ENCODE measurements around the gene MLN.

The MLN gene

DNA sequence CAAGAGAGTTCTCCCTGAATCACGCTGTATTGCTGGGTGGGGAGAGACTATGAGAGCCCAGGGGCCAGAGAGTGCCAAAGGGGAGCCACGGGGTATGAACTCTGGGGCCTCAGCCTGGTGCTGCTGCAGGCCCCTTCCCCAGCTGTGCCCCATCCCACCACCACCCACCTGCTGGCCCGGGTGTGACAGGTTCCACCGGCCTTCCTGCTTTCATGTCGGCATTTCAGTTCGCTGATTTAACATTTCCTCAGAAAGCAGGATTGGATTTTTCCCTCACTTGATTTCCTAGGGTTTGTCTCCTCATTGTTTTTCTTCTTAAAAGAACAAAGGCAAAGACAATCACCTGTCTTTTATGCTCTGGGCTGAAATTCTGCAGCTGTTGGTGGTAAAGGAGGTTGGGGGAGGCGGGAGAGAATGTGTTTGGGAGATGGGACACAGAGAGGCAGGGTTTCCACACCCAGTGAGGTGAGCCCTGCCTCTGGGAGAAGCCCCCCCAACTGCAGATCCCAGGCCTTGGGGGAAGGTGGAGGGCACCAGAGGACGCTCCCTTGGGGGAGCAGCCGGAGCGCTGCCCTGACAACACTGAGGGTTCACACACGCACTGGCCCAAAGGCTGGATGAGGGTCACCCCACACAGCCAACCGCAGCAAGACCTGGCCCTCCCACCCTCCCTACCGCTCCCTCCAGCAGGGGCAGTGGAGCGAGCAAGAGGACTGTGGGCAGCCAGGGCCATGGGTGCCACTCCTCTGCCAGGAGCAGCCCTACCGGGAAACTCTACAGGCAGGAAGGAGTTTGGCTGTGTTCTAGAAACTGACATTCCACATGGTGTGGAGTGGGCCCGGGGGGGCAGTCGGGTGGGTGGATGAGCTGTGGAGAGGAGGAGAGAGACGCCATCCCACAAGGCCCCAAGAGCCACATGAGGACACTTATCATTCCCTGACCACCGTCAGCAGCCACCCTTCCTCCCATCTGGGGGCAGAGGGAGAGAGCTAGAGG is 10.5 kb upstream of the MLN start:
- DNase-seq (ENCODE audit: low read depth) = no peak

DNA sequence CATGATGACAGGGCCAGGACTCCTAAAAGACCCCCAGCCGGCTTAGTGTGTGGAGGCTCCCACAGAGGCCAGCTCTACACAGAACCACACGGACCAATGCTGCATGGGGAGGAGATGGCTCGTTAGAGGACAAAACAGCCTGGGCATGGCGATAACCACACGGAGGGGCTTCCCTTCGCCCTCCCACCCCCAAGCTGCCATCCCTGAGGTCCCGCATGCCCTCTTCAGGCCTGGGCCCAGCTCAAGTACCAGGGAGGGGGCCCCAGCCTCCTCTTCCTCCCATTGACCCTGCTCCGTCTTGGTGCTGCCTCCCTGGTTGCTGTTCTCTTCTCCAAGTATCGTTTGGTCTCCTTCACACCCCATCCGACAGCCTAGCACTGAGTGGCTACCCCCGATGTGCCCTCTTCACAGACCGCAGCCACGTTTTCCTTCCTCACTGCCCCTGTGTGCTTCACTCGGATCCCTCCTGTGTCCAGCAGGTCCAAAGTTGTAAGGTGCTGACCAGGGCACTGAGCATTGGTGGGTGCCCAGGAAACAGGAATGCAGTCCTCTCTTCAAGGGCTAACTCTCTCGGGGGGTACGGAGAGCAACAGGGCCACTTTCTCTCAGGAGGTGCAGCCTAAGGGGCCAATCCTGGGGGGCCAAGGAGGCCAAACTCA is 9.6 kb upstream of the MLN start:
- DNase-seq (ENCODE audit: low read depth) = no peak

DNA sequence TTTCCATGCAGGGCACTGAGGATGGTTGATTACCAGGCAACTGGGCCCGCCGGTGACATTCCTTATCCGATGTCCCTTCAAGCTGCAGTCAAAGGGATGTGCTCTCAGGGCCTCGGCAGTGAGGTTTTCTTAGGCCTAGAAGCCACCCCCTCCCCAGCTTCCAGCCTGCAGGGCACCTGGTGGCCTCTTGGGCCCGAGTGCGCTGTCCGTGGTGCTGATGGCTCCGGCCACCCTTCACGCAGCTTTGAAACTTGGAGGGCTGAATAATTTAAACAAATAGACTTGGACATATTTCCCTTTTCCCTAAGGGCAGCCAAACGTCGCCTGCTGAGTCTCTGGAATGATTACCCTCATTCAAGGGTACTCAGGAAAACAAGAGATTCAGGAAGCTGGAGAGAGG is 8.9 kb upstream of the MLN start:
- DNase-seq (ENCODE audit: low read depth) = no peak

DNA sequence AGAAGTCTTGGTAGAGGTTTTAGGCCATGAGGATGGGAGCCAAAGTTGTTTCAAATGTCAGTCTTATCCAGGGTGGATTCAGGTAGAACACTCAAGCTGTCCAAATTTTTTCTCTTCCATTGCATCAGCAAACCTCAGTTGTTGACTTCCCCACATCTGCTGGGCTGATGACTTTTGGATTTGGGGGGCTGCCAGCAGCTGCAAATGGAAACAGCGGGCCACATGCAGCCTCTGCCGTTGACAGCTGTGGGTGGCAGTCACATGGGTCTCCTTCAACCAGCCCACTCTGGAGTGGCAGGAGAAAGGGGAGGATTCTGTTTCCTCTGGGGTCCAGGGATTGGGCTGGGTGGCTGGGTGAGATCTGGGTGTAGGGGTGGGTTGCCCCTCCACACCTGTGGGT is 5.8 kb upstream of the MLN start:
- DNase-seq (ENCODE audit: low read depth) = no peak

DNA sequence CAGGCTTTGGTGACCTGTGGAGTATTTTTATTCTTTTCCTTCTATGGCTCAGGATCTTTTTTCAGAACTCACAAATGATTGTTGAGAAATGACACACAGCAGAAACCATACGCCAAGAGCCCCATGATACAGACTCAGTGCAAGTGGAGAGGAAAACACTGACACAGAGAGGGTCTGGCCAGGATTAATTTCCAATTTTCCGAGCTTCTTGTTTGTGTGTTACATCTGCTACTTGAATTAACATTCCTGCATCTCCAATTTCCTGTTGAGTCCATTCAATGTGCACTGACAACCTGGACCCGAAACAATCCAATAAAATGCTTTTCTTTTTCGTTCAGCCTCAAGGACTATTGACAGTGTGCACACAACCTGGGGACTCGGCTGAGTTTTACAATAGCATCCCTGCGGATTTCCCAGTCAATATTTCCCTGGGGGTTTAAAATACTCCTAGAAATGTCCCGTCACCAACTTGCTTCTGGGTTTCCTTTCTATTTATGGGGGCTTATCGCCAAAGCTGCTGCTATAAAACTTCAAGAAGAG is 4.9 kb upstream of the MLN start:
- no peak for DNase-seq (ENCODE audit: low read depth)

DNA sequence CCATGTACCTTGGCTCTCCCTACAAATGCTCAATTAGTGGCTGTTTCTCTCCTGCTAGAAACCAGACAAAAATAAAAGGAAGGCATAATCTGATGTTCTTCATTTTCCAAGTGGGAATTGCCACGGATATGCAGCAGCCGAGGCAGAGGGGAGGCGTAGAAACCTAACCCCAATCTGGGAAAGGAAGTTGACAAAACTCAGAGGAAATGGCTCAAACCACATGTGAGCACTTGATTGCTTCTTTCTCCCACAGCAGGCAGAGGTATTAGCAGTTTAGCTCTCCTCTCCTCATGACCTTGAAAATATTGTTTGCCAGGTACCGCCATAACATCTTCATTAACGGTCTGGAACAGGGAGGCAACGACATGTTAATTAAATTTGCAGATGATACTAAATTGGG is 3.8 kb upstream of the MLN start:
- DNase-seq (ENCODE audit: low read depth) = no peak

DNA sequence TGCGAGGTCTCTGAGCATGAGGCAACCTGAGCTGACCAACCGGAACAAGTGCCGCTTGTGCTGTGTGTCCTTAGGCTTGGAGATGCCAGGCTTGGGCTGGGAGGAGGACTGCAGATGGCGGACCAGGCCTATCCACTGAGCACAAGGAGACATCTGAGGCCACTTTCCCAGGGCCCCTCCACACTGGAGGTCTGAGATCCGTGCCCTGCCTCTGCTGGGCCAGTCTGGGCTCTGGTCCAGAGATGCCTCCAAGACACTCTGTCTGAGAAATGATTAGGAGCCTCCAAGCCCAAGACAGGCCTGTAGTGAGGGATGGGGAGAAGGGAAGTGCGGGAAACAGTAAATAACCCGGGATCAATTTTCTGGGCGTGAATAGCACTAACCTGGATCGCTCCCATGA is 3.0 kb upstream of the MLN start:
- DNase-seq (ENCODE audit: low read depth) = no peak

DNA sequence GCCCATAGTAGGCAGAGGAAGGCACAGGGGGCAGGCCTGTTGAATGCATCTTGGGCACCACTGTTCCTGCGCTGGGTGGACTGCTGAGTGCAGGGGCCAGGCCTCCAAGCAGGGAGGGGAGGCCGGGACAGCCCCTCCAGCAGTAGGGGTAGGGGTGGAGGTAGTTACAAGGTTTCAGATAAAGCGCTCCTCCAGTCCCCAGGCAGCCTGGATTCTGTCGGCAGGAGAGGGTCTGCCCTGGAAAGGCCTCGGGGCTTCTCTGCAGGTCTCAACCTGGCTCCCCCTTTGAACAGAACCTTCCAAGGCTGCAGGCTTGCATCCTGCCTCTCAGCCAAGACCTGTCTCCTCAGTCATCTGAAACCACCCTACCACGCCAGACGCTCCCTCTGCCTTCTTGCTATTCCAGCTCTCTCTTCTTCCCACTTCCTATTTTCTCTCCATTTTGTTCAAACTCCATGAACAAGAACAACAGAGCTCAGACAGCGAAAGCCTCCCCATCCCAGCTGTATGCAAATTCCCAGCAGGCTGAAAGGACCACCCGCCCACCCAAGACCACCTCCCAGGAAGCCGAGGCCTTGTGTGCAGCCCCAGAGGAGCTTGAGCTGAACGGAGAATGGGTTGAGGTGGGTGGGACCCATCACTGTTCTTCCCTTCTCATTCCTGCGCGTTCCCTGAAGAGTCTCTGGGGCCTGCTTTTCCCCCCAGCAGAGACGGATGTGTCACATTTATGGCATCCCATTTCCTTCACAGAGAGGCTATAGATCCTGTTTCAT is 1.4 kb downstream of the MLN start:
- DNase-seq (ENCODE audit: low read depth) = no peak

DNA sequence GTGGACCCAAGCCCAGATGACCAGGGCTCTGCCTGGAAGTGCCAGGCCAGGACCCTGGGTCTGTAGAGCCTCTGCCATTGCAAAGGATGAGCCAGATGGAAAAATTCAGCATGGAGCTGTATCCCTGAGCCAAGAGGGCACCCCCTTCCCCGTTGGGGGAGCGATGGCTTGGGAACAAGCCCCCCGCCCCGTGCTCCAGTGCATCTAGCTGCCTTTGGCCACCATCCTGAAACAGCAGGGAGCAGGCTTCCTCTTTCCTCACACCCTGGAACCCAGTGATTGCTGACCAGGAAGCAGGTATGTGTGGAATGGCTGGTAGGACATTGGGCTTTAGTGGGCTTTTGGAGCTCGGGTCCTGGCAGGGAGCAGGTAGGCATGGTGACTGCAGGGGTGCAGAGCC is 2.2 kb downstream of the MLN start:
- no peak for DNase-seq (ENCODE audit: low read depth)

DNA sequence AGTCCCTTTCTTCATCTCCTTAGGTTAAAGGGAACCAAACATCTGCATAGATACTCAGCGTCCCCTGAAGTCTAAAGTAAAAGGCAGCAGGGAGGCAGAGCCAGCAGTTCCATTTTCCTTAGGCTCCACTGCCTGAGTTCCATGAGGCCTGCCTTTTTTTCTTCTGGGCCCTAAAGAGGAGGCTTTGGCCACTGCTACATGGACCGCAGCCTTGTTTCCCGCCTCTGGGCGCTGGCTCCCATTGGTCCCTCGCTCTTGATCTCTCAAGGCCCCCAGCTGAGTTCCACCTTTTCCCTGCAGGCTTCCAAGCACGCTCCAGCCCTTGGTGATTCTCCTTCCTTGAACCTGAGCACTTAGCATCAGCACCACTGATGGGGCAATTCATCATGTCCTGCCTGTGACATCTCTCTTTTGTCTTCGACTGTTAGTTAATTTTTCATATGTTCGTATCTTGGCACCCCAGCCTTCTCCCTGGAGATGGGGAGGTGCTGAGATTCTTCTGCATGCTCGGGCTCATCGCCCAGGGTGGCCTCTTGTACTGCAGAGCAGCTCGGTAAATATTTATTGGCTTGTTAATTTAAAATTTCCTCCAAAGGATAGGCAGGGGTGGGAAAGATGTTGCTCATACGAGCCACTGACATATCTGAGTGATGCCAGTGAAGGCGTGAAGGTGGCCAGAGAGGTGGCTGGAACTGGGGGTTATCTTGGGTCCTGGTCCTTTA is 3.4 kb downstream of the MLN start:
- DNase-seq (ENCODE audit: low read depth) = no peak

DNA sequence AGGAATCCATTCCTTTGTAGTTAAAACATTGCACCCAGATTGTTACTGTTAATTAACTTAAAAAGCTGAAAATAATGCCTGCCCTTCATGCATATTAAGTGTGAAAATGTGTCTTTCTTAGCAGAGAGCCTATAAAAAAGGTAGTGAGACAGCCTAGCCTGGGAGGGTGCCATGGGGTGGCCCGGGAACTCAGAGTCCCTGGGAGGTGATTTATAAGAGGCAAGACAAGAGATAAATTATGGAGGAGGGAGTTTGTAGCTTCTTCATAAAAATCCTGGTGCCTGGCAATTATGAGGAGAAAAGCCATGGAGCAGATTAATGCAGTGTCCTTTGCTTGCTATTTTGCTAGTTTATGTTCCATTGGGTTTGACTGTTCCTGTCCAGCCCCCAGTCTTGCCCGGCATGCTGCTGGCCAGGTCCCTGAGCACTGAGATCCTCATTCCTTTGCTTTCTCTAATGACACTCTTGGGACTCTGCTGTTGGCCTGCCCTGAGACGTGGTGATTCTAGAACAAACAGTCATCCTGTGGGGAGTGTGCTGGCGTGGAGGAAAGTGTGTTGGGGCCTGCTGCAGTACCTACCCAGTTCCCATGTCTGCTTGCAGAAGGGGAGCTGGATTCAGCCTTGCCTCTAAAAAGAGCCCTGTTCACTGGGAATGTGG is 4.2 kb downstream of the MLN start:
- no peak for DNase-seq (ENCODE audit: low read depth)

DNA sequence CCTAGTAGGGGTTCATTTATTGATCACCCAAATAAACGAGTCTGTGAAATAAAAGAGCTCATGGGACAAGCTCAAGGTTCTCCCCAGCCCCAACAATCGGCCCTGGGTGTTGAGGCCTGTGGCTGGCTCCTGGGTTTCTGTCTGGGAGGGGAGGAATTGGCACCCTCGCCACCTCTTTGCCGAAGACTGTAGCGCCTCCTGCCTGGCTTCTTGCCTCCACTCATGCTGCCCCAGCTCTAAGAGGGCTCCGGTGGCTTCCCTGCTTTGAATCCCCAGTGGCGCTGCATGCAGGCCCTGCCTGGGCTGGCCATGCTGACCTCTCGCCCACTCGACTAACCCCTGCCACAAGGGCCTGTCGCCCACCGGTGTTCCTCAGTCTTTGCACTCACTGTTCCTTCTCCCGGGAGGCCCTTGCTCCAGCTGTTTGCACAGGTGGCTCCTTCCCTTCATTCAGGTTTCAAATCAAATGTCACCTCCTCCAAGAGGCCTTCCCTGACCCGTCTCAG is 5.4 kb downstream of the MLN start:
- no peak for DNase-seq (ENCODE audit: low read depth)

DNA sequence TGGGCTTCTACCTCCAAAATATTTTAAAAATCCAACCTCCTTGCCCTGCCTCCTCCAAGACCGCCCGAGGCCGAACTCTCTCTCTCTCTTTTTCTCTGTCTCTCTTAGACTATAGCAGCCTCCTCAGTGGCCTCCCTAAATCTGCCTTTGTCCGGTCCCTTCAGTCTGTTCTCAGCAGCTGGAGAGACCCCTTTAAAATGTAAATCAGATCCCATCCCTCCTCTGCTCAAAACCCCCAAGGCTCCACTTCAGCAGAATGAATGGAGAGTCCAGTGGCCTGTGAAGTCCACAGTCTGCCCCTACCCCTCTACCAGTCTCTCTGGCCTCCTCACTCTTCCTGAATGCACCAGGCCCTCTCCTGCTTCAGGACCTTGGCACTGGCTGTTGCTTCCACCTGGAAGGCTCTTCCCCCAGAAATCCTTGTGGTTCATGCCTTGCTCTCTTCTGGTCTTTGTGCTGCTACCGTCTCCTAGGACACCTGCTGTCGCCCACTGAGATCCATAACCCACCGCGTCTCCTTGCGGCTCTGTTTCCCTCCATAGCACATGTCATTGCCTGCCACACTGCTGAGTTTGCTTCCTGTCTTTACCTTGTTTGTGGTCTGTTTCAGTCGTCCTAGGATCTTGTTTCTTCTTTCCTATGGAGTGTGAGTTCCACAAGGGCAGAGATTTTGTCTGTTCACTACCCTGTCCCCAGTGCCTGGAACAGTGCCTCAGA is 6.0 kb downstream of the MLN start:
- DNase-seq (ENCODE audit: low read depth) = no peak

DNA sequence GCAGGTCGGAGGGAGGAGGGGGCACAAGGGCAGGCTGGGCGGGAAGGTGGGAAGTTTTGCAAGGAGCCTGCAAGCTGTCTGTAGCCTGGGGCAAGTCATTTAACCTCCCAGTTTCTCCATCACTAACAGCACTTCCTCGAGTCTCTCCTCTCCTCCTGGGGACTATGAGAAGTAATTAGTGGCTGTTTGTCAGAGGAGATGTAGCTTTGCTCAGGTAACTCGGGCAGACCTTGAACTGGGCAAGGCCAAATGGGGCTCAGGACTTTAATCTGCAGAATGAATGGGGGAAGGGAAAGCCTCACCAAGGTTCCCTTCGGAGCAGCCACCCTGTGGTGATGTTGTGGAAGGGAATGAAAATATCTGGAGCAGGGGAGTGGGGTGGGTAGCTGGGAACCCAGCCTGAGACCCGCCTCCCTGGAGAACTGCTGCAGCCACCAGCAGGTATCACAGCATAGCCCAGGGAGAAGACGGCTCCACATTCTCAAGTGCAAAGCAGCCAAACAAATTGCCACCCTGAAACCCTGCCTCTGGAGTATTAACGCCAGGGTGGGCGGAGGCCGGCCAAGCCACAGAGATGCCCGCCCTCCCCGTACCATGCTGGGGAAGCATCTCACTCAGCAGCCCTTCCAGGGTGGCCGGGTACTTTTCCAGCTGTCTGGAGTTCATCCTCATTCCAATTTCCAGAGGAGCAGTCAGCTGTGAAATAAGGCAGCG is 8.7 kb downstream of the MLN start:
- no peak for DNase-seq (ENCODE audit: low read depth)

DNA sequence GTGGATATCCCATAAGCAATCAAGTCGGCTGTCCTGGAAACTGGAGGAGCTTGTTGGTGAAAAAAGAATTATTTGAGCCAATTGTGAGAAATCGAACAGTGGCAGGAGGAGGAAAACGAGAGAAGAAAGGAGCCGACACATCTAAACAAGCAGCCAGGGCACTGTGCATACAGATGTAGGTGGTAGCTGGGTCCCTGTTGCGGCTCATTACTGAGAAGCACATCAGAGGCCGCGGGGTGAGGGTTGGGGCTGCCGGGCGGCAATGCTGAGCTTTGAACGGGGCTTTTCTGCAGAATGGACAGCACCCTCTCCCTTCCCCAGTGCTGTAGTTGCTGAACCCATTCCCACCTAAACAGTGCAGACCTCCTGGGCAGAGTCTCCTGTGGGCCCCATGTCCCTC is 10.8 kb downstream of the MLN start:
- DNase-seq (ENCODE audit: low read depth) = no peak

DNA sequence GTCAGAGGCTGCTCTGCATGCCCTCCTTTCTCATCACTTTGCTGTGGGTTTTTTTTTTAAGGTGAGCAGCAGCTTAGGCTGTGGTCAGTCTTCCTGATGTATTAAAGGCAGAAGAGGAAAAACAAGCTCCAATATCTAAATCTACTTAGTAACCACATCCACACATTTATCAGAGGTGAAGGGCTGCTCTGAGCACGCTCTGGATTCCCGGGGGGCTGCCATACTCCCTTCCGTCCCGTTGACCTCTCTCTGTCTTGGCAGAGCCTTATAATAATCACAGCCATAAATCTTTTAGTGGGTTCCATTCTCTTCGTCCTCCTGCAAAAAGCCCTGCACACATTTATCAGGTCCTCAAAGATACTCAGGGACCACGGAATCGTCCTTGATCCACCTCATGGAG is 12.2 kb downstream of the MLN start:
- no peak for DNase-seq (ENCODE audit: low read depth)

DNA sequence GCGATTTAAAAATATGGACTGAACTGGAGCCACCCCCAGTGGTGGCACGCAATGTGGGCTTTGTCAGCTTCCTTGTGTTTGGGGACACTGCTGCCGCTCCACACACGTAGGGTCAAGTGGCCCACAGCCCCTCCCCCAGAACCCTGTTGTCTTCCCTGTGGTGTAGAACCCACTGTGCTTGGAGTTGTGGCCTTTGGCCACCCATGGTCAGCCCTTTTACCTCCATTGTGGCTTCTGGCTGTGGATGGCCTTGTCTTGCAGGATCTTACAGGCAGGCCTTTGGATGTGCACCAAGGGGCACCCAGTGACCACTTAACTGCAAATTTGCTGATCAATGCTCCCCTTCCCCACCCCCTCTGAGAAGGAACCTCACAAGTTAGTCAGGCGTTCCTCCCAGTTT is 12.9 kb downstream of the MLN start:
- no peak for DNase-seq (ENCODE audit: low read depth)

DNA sequence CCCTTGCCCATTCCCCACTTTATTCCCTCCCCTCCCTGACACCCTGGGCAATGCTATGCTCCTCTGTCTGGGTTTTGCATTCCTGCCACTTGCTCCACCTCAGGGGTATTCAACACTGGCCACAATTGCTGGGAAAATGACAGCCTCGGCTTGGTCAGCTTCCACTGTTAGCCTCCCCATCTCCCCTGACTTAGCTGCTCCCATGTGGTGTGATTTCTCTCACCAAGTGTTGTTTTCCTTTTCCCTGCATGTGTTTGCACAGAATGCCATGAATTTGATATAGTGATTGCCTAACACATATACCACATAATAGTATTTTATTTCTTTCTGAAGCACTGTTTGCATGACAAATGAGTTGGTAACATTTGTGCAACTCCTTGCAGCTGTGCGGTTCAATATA is 13.4 kb downstream of the MLN start:
- no peak for DNase-seq (ENCODE audit: low read depth)

DNA sequence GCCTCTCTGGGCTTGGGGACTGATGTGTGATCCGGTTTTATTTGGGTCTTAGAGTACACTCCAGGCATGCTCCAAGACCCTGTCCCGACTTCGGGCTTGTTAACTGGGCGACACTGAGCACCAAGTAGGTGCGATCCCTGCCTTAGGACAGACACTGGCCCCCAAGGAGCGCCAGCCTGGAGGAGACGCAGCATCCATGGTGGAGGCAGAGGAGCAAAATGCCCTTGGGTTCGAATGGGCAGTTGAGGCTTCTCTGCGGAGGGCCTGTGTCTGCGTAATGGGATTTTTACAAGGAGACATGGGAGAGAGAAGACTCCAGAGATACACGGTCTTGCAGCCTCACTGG is 14.3 kb downstream of the MLN start:
- no peak for DNase-seq (ENCODE audit: low read depth)
